HG02981 (cell line): ENCODE results near the gene GGTA1.
"Not testable (repeated sequence)": the region's sequence is repeated elsewhere in the genome, so short reads cannot be mapped to it uniquely, and the experiment has no call there.

Source experiments
- ATAC-seq: cut with Tn5 transposase; IDR thresholded peaks from one replicate; pipeline ENCODE4 v1.9.1; 2021; ENCODE audit warnings: mild to moderate bottlenecking, moderate library complexity; ENCODE audit not compliant: unreplicated experiment

Gene GGTA1

DNA sequence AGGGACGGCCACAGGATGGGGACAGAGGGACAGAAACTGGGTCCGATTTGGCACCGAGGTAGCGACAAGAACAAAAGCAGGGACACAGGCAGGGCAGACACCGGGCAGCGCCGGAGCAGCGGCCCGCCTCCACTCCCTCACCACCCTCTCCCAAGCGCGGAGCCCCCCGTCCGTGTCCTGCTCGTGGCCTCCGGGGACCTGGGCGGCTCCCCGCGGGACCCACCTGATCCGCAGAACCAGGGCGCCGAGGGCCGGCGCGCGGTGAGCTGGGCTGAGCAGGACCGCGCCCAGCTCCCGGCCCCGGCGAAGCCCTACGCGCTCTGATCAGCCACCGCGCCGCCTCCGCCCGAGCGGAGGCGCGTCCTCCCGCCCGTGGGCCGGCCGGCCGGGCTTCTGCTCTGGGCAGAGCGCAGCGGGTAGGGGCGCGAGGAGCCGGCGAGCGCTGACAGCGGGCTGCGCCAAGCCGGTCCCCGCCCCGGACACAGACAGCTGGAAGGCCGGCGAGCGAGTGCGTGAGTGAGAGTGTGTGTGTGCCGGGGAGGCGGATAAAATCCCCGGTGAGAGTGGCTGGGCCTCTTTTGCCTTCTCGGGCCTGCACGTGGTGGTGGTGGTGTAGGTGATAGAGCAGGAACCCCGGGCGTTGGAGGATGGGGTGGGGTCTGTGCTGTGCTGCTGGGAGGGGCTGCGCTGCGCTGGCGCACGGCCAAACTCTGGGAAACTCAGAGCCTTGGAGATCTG is at the start of gene GGTA1:
Gene GGTA1, minus strand, starts transcription at position 418 of the 738 bp plus-strand sequence. CDS start 31,922 bp downstream, outside the sequence.
- no peak for ATAC-seq

DNA sequence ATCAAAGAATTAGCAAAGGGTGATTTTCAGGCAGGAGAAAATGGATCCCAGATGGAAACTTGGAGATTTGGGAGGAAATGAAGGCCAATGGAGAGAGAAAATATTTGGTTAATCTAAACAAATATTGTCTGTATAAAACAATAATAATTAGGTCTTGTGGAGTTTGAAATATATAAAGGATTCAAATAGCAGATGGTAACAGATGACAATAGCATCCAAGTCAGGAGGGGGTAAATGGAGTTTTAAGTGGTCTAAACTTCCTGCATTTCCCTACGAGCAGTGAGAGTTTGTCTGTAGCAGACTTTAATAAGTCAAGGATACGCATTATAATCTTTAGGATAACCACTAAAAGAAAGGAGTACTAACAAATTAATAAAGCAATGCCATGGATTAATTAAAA is 49.0 kb upstream of the GGTA1 start:
- no peak for ATAC-seq

DNA sequence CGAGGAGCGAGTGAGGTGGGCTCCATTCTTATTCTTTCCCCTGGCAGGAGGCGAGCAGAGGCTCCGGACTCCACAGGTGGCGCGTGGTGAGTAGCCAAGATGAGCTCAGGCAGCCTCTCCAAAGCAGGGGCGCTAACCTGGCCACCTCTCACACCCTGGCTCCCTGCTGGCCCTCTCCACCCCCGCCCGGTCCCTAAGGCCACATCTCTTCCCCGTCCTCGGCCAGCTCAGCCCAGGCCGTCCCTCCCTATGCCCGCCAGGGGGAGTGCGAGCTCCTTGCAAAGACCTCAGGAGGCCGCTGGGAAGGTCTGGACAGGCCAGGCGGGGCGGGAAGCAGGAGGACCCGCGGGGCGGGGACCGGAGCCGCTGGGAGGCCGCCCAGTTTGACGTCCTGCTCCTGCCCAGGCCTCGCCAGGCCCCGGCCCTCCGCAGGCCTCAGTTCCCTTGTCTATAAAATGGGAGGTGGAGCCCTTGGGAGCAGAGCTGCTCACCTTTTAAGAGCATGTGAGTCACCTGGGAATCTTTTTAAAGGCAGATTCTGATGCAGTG is 46.3 kb upstream of the GGTA1 start:
- ATAC-seq = peak; percentile 87

DNA sequence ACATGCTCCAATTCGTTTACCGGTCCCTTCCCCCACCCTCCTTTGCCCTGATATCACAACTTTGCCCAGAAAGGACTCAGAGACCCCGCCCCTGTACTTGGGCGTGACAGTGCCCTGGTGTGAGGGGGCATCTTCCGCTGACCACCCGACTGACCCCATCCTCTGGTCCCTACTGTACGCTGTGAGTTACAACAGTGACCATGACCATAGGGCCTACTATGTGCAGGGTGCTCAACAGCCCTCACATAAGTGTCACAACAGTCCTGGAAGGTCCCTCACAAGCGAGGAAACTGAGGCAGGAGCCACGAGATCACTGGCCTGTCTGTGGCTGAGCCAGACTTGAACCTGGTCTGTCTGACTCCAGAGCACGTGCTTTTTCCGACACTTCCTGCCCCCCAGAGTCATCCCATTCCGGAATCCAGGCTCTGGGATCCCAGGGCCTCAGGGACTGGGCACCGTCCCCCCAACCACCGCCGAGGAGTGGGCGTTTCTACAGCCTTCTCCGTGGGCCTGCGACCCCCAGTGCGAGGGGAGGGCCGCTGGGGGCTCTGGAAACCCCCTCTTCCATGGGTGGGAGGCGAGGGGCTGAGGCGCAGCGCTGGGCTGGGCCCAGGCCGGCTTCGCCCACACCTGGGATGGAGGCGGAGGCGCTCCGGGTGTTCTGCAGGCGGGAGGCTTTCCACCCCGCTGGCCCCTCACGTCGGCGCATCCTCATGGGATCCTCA is 45.7 kb upstream of the GGTA1 start:
- ATAC-seq = no peak

DNA sequence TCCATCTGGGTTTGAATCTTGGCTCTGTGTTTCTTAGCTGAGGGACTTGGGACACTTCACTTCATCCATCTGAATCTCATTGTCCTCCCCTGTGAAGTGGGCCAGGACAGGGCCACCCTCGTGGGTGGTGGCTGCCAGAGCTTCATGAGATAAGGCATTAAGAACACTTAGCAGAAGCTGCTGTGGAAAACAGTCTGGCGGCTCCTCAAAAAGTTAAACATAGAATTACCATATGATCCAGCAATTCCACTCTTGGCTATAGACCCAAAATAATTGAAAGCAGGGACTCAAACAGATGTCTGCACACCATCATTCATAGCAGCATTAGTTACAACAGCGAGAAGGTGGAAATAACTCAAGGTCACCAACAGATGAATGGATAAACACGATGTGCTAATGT is 42.4 kb upstream of the GGTA1 start:
- ATAC-seq = no peak

DNA sequence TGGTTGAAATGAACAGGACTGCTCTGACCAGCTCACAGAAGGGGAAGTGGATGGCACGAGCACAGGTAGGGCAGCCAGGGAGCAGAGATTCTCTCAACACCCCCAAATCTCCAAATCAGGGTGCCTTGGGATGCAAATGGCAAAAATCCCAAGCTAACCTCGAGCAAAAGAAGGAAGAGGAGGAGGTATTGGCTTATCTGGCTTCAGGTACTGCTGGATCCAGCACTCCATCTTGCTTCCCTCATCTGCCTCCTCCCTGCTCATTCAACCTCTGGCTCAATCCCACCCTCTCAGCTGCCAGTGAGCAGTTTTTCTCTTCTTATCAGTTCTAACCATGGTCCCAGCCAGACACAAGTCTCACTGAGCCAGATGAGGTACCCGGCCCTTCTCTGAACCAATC is 41.6 kb upstream of the GGTA1 start:
- no peak for ATAC-seq

DNA sequence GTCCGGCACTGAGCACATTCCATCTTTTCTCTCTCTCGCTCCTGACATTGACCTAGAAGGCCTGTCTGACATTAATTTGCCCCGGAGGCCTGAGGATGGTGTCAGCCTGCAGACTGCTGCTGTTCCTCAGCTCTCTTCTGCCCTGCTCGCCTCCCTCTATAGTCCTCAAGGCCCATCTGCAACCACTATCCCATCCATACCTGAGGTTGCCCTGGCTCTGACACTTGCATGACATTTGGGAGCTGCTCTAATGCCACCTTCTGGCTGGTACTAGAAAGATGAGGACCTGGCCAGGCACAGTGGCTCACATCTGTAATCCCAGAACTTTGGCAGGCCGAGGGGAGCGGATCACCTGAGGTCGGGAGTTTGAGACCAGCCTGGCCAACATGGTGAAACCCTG is 38.6 kb upstream of the GGTA1 start:
- ATAC-seq = no peak

DNA sequence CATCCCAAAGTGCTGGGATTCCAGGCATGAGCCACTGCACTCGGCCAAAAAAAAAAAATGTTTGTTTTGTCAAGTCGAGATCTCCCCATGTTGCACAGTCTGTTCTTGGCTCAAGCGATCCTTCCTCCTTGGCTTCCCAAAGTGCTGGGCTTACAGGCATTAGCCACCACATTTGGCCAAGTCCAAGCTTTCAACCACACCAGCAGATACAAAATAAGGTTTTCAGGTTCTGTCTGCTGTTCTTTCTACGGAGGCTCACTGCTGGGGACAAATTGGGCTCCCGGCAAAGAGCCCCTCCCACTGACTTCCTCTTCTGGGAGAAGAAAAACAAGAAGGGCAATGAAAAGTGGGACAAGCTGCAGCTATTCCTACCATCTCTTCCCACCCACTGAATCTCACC is 37.6 kb upstream of the GGTA1 start:
- no peak for ATAC-seq

DNA sequence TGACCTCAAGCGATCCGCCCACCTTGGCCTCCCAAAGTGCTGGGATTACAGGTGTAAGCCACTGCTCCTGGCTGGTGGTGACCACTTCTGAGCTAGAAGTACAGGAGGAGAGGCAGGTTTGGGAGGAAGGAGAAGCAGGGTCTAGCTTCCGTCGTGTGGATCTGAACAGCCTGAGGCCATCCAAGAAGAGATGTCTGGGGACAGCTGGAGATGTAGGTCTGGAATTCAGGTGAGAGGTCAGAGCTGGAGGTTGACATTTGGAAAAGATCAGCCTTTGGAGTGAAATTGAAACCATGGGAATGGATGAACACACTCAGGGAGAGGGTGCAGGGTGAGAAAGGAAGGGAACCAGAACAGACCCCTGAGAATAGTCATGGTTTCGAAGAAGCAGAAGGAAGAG is 33.2 kb upstream of the GGTA1 start:
- no peak for ATAC-seq

DNA sequence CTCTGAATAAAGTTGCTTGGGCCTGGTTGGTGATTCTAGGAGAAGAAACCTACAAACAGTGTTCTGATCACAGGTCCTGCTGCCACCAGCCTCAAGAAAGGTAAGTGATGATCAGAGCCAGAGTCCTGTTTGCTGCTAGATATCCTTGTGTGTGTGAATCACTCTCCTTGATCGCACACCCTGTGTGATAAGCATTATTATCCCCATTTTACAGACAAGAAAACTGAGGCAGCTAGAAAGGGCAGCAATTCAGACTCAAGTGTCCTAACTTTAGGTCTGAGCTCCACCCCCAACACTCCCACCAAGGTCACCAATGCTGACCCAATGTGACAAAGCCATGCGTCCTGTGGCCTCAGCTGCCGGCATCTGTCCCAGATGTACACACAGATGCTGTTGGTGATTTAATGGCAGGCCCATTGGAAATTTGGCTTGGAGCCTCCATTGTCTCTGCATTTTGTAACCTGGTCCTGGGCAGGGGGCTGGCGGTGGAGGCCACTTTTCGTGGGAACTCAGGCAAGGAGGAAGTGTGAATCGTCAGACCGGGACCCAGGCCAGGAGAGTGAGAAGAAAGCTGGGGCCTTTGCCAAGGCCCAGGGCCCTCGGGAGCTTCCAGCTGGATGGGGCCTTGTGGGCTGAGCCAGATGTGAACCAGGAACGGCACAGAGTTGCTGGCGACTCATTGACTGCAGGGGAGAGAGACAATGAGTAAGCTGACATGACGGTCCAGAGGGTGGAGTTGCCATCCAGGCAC is 29.8 kb upstream of the GGTA1 start:
- no peak for ATAC-seq

DNA sequence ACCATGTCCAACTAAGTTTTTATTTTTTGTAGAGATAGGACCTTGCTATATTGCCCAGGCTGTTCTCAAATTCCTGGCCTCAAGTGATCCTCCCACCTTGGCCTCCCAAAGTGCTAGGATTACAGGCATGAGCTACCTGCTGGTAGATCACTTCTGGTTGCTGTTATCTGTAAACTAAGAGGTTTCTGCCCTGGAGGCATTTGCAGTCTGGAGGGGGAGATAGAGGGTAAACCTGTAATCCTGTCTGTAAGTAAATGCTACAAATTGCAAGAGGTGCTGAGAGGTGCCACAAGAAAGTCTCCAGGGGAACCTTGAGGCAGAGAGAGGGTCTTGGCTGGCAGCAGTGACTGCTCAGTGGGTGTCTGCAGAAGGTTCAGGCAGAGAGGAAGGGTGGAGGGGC is 29.0 kb upstream of the GGTA1 start:
- ATAC-seq = no peak

DNA sequence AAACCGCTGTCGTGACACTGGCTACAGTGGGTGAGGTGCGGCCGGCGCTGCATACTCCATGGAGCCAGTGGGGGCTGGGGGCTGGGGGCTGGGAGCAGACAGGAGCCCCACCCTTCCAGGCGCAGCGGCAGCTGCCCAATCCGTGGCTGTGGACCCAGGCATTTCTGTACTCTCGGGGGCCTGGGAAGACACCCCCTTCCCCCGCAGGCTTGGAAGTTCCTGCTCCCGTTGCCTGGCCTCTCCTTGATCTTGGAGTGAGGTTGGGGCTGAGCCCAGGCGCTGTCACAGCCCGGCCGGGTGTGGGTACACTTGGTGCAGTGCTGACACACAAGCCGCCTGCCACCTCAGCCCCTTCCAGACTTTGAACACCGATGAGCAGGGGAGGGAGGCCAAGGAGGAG is 27.7 kb upstream of the GGTA1 start:
- no peak for ATAC-seq

DNA sequence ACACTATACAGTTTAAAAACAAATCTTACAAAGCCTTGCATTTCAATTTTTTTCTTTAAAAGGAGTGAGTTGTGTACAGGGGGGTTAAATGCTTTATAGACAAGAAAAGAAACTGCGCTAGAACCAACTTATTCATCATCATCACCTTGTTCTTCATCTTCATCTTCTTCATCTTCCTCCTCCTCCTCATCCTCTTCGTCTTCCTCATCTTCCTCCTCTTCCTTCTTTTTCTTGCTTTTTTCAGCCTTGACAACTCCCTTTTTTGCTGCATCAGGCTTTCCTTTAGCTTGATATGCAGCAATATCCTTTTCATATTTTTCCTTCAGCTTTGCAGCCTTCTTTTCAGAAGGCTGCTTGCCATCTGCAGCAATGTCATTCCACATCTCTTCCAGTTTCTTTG is 20.0 kb upstream of the GGTA1 start:
- ATAC-seq = not testable (repeated sequence)

DNA sequence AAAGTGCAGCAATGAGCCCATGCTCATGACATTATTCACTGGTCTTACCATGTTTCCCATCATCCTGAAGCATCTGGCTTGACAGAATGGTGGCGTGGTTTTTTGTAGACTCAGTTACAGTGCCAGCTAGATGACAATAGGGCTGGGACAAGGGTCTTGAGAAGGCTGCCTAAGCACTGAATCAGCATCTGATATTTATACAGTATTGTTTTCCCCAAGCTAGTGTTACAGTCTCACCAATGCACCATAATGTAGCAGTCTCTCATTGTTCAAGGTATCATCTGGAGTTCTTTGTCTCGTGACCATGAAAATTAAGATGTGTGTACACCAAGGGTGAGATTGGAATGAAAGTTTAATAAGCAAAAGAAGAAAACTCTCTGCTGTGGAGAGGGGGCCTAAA is 19.0 kb upstream of the GGTA1 start:
- ATAC-seq = no peak

DNA sequence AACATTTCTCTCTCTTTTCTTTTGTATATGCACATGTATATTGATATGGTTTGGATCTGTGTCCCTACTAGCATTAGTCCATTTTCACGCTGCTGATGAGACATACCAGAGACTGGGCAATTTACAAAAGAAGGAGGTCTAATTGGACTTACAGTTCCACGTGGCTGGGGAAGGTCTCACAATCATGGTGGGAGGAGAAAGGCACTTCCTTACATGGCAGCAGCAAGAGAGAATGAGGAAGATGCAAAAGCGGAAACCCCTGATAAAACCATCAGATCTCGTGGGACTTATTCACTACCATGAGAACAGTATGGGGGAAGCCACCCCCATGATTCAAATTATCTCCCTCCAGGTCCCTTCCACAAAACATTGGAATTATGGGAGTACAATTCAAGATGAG is 13.5 kb upstream of the GGTA1 start:
- not testable (repeated sequence) for ATAC-seq

DNA sequence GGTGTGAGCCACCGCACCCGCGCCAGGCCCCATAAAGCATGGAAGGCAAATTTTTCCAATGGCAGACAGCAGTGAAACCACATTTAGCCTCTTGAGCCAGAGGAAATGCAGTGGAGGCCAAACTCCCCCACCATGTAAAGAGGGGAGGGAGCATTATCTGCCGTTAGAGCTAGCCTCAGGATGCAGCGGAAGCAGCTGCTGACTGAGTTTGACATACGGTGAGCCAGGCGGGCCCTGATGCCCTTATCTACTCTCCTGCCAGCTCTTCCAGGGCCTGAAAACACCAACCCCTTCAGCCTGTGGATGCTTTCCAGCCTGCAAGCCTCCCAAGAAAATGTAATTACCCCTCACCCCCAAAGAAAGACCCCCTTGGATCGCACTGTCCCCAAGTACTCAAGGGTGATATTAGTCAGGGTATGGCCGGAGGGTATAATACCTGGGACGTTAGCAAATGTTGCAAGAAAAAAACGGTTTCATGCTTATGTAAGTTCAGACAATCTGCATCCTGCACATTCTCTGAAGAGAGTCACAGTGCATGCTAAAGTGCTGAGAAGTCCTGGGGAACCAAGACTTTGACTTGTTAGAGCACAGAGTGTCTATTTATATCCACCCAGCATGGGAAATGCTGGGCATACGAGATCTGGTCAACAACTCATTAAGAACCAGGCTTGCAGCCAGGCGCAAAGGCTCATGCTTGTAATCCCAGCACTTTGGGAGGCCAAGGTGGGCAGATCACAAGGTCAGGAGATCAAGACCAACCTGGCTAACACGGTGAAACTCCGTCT is 11.3 kb upstream of the GGTA1 start:
- ATAC-seq = no peak

DNA sequence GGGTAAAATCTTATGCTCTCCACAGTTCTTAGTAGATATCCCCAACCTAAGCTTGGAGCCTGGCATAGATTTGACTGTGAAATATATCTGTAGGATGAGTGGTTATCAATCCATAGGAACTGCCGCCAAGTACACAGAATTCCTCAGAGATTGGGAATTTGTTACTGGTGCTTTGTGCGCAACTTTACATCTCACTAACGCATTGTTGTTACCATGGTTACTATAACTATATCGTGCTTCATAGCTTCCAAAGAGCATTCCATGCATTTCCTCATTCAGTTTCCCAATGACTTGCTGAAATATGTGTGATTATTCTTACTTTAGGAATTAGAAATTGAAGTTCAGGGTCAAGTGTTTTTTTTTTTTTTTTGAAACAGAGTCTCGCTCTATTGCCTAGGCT is 9.5 kb upstream of the GGTA1 start:
- ATAC-seq = no peak

DNA sequence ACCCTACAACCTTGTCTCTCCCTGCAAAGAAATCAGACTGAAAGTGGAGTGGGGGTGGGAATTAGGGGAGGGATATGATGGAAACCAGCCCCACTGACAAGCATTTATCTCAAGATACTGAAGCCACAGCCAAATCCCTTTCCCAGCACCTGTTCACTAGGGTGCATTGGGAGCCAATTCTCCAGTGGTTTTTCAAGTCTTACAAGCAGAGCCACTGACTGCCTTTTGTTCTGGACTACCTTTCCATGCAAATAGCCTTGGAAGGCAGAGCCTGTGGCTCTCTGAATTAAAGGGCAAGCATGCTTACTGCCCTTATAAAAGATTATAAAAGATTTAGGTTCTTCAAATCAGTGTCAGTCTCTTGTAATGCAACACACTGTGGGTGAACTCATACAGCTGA is 8.8 kb upstream of the GGTA1 start:
- no peak for ATAC-seq

DNA sequence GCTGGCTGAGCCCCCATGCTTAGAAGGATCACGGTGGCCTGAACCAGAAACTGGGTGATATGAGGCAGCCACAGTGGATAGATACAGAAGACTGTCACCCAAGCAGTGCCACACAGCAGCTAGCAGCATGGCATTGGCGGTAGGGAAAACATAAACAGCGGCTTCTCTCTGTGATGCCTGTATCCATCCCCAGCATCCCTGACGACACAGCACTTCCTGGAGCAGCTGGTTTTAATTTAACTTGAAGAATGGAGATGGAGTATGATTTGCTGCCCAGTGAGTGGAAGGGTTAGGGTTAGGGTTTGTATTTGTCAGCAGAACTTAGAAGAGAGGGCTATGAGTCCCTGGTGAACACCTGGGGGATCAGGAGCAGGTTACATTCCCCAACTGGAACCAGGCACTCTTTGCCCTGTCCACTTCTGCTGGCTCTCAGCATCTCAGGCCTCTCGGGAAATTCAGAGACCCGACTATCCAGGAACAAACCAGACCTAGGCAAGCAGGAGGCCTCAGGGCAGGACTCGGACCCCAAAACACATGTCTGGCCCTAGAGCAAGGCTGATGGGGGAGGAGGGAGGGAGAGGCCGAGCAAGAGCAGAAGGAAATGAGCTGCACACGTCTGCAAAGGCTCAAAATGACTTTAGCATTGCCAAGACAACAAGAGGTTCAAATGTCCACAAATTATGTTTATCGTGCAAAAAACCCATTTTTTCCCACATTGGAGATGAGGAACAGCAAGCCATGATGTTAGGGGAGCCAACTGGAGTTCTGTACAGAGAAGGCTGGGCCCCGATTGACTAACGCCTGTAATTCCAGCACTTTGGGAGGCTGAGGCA is 6.5 kb upstream of the GGTA1 start:
- no peak for ATAC-seq

DNA sequence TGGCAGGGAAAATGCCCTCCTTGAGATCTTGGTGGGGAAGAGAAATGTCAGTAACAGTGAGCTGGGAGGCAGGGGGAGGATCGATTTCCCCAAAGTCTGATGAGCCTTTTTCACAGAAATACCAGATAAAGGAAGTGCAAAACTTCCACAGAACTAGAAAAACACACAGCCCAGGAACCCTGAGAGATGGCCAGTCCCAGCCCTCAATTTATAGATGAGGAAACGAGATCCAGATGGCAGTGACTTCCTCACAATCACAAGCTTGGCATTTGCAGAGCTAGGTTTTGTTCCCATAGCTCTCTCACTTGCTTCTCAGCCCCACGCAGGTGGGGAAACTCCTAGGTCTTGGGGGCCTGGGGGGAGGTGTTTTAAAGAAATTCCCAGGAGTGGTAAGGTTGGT is 3.8 kb upstream of the GGTA1 start:
- ATAC-seq = no peak
